GM21576 (cell line): ENCODE data around the gene CHP2.

Source experiments
- ATAC-seq: cut with Tn5 transposase; IDR thresholded peaks from one replicate; pipeline ENCODE4 v1.9.1; 2021; ENCODE audit warnings: mild to moderate bottlenecking, moderate library complexity; ENCODE audit not compliant: unreplicated experiment

The CHP2 gene

DNA sequence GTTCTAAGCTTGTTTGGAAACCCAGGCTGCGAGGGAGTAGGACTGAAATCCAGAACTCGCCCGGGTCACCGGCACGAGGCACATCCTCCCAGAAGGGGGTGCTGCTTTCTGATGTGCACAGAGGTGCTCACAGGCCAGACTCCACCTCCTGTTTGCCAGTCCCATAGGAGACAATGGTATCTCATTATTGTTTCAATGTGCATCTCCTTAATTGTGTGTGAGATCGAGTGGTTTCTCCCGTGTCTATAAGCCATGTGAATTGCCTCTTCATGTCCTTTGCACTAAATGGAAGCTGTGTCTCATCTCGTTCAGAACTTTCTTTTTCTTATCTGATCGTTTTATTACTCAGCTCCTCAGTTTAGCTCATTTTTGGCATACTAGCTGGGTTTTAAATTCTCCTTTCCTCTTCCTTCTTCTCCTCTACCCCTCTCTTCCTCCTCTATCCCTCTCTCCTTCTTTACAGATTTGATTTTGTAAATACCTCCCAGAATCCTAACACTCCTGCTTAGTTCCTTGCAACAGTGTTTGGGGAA is 48.8 kb downstream of the CHP2 start:
- peak; percentile 63 for ATAC-seq

- no peak for ATAC-seq
Measured at GRCh38 chr16:23807028-23807427, 52.2 kb downstream of the CHP2 start.
